SU-DHL-6 (cell line): Measurements from ENCODE around the gene ANXA10.

Experiments
- H2AFZ ChIP-seq: fragments of 200-600 bp; sonication (generic); 2 replicates; pipeline ENCODE4 v1.6.1; 2014; ENCODE audit warnings: low read depth, mild to moderate bottlenecking, moderate library complexity, mixed read lengths, antibody characterized with exemption, low read length; ENCODE audit not compliant: severe bottlenecking
- H3F3A ChIP-seq: fragments of 200-600 bp; shearing (Covaris generic); 2 replicates; pipeline ENCODE4 v1.6.0; 2016; ENCODE audit warnings: antibody characterized with exemption, mild to moderate bottlenecking; ENCODE audit not compliant: insufficient read depth
- H3K27ac ChIP-seq: fragments of 200-600 bp; sonication (generic); 2 replicates; pipeline ENCODE4 v1.5.1; 2016; ENCODE audit warnings: low read depth, mild to moderate bottlenecking, low read length, moderate library complexity, mixed read lengths
- H3K27me3 ChIP-seq: fragments of 200-600 bp; sonication (generic), shearing (Covaris generic); 2 replicates; pipeline ENCODE4 v1.6.0; 2014; ENCODE audit warnings: mild to moderate bottlenecking, low read length
- H3K36me3 ChIP-seq: fragments of 200-600 bp; sonication (generic); 2 replicates; pipeline ENCODE4 v1.6.1; 2014; ENCODE audit warnings: mild to moderate bottlenecking, low read length, mixed read lengths
- H3K4me2 ChIP-seq: fragments of 300-600, 200-600 bp; shearing (Covaris generic), sonication (generic); 2 replicates; pipeline ENCODE4 v1.6.0; 2014; ENCODE audit warnings: low read length, low read depth, mild to moderate bottlenecking; ENCODE audit not compliant: poor library complexity, severe bottlenecking
- H3K4me3 ChIP-seq: fragments of 200-600 bp; sonication (generic); 2 replicates; pipeline ENCODE4 v1.5.1; 2014; ENCODE audit warnings: antibody characterized with exemption, low read length, mild to moderate bottlenecking, mixed read lengths; ENCODE audit not compliant: insufficient read depth, poor library complexity, severe bottlenecking
- H3K79me2 ChIP-seq: fragments of 200-600 bp; sonication (generic); 2 replicates; pipeline ENCODE4 v1.6.1; 2014; ENCODE audit warnings: mild to moderate bottlenecking, low read length, moderate library complexity; ENCODE audit not compliant: insufficient read depth
- H3K9ac ChIP-seq: fragments of 200-600 bp; sonication (generic); 2 replicates; pipeline ENCODE4 v1.7.0; 2014; ENCODE audit warnings: mild to moderate bottlenecking, low read length
- H3K9me2 ChIP-seq: fragments of 200-600 bp; sonication (generic); replicated peaks from 2 replicates; pipeline ENCODE4 v1.6.1; 2014; ENCODE audit warnings: low read length; ENCODE audit not compliant: insufficient read depth
- H3K9me3 ChIP-seq: fragments of 200-600 bp; sonication (generic); 2 replicates; pipeline ENCODE4 v1.6.1; 2014; ENCODE audit warnings: low read length, mixed read lengths; ENCODE audit not compliant: insufficient read depth
- H4K20me1 ChIP-seq: fragments of 200-600 bp; sonication (generic); 2 replicates; pipeline ENCODE4 v1.6.1; 2014; ENCODE audit warnings: low read depth, mild to moderate bottlenecking, antibody characterized with exemption, low read length, moderate library complexity, mixed read lengths
- EZH2phosphoT487 ChIP-seq: fragments of 200-600 bp; sonication (generic), shearing (Covaris generic); conservative IDR thresholded peaks from 2 replicates; pipeline ENCODE4 v1.6.1; 2018; ENCODE audit warnings: mild to moderate bottlenecking, antibody characterized with exemption, low read length, moderate library complexity, mixed read lengths
- TF ChIP-seq, protein P1 (sequence below): fragments of 200-600 bp; sonication (generic); IDR thresholded peaks from one replicate; pipeline ENCODE4 v1.5.1; 2017; ENCODE audit warnings: antibody characterized with exemption, mild to moderate bottlenecking, low read length, moderate library complexity; ENCODE audit not compliant: insufficient read depth, poor library complexity, severe bottlenecking

Gene ANXA10

DNA sequence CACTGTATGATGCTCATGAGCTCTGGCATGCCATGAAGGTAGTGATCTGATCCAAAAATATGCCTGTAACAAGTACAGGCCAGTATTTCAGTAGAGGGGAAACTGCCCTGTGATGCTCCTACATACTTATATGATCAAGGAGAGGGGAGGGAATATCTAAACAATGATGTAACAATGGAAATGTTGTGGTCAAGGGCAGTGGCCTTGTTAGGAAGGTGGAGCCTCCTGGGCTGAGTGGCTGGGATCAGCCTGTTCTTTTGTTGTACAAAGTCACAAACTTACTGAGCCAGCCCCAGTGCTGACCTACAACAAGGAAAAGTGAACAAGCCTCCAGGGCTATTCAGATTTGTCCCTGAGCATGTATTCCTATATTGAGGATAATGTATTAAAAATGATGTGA lies 70.3 kb downstream of the ANXA10 start:
- Histone ChIP-seq H3K4me3 (no peak overlapping the region), H3K9ac (no peak overlapping the region), H4K20me1 (no peaks in the 10 kb centered on the region), H3K9me2 (no peaks in the 10 kb centered on the region), H3K27ac (no peak overlapping the region), H3K4me2 (no peak overlapping the region), H2AFZ (no peak overlapping the region), H3K27me3 (no peaks in the 10 kb centered on the region), H3K36me3 (no peaks in the 10 kb centered on the region), H3K79me2 (no peaks in the 10 kb centered on the region), H3F3A (no peaks in the 10 kb centered on the region), H3K9me3 (no peaks in the 10 kb centered on the region)
- TF ChIP-seq, protein P1, sequence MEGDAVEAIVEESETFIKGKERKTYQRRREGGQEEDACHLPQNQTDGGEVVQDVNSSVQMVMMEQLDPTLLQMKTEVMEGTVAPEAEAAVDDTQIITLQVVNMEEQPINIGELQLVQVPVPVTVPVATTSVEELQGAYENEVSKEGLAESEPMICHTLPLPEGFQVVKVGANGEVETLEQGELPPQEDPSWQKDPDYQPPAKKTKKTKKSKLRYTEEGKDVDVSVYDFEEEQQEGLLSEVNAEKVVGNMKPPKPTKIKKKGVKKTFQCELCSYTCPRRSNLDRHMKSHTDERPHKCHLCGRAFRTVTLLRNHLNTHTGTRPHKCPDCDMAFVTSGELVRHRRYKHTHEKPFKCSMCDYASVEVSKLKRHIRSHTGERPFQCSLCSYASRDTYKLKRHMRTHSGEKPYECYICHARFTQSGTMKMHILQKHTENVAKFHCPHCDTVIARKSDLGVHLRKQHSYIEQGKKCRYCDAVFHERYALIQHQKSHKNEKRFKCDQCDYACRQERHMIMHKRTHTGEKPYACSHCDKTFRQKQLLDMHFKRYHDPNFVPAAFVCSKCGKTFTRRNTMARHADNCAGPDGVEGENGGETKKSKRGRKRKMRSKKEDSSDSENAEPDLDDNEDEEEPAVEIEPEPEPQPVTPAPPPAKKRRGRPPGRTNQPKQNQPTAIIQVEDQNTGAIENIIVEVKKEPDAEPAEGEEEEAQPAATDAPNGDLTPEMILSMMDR: no peak
- TF ChIP-seq EZH2phosphoT487: no peak

DNA sequence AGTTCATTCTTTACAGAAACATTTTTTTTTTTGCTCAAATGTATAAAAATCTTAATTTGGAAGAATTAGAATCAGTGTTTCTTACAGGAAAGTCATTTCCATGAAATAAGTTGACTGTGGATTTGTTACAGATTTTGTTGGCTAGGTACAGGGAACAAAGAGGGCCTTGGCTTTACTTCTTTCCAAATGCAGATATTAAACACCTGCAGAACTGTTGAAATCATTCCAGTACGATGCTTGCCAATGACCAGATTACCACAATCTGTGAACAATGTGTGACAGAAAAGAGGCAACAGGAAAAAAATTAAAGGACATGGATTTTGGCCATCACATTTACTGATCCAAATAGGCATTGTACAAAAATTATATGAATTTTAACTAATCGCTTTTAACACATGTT lies 70.8 kb downstream of the ANXA10 start:
- Histone ChIP-seq H3K27ac (no peak overlapping the region), H3K79me2 (no peaks in the 10 kb centered on the region), H3K9ac (no peak overlapping the region), H4K20me1 (no peaks in the 10 kb centered on the region), H3K9me3 (no peaks in the 10 kb centered on the region), H3K27me3 (no peaks in the 10 kb centered on the region), H3K36me3 (no peaks in the 10 kb centered on the region), H2AFZ (no peak overlapping the region), H3K9me2 (no peaks in the 10 kb centered on the region), H3F3A (no peaks in the 10 kb centered on the region), H3K4me3 (no peak overlapping the region), H3K4me2 (no peak overlapping the region)
- no peak for TF ChIP-seq EZH2phosphoT487
- TF ChIP-seq, protein P1: no peak

DNA sequence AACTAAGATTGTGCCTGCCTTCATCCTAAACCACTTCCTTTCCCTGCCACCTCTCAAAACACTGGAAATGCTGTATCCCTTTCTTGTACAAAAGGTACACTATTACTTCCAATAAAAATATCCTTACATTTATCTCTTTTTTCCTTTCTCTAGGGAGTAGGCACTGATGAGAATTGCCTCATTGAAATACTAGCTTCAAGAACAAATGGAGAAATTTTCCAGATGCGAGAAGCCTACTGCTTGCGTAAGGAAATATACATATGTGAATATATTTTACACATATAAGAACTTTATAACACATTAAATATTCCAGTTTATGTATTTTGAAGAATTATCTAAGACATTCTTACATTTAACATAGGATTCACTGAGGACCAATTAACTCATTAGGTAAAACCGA lies 71.7 kb downstream of the ANXA10 start:
- Histone ChIP-seq H3K9ac (no peak overlapping the region), H2AFZ (no peak overlapping the region), H3K4me2 (no peak overlapping the region), H3K4me3 (no peak overlapping the region), H3K27ac (no peak overlapping the region), H3K36me3 (no peaks in the 10 kb centered on the region), H3K27me3 (no peaks in the 10 kb centered on the region), H3K9me3 (no peaks in the 10 kb centered on the region), H4K20me1 (no peaks in the 10 kb centered on the region), H3K9me2 (no peaks in the 10 kb centered on the region), H3K79me2 (no peaks in the 10 kb centered on the region), H3F3A (no peaks in the 10 kb centered on the region)
- TF ChIP-seq, protein P1: no peak
- TF ChIP-seq EZH2phosphoT487: no peak
